Mucosa of descending colon (tissue), 3 donors: Measurements from ENCODE around the gene SCN8A. TPM values are rescaled to one million over a fixed set of nuclear protein-coding genes. Genes with fewer than 3 reads are reported as not detected.

Experiments
- ATAC-seq: fragments of 200-7000 bp; cut with Tn5 transposase; one replicate; pipeline ENCODE4 v1.9.1; 2020; ENCODE audit warnings: mild to moderate bottlenecking, moderate library complexity
- DNase-seq, 3 donors: peaks; one replicate each; pipeline ENCODE4 v3.0.0-alpha.2; 2020
- H3K36me3 ChIP-seq: fragments of 200-600 bp; one replicate; pipeline ENCODE4 v1.8.0; 2021; ENCODE audit warnings: low read depth, mild to moderate bottlenecking
- H3K4me1 ChIP-seq: fragments of 200-600 bp; one replicate; pipeline ENCODE4 v1.8.0; 2021; ENCODE audit warnings: low read depth, mild to moderate bottlenecking
- H3K4me3 ChIP-seq: fragments of 200-600 bp; one replicate; pipeline ENCODE4 v1.8.0; 2021; ENCODE audit warnings: mild to moderate bottlenecking
- H3K9me3 ChIP-seq: fragments of 200-600 bp; one replicate; pipeline ENCODE4 v1.8.0; 2021; ENCODE audit warnings: mild to moderate bottlenecking
- intact Hi-C, 2 donors: fragments of 100-400 bp; cut with DNase I in 1 of 2; cut with micrococcal nuclease in 1 of 2; formaldehyde crosslinking; loops; one replicate each; pipeline versions ENCODE4 v1.11.0 to v1.11.1; 2022; cut with DNase I, micrococcal nuclease
- total RNA-seq, 3 donors: library from RNA; stranded (reverse); fragmentation: NEBNext Ultra II Directional in 2 of 3; extraction: Animal tissue kit (Norgen Biotek cat#: 25700) in 2 of 3; gene quantifications; one replicate each; pipeline versions ENCODE4 v1.2.1 to v1.2.4, GENCODE V29; 2021 to 2023
- TF ChIP-seq, protein P1 (sequence below): fragments of 200-600 bp; IDR thresholded peaks from one replicate; pipeline ENCODE4 v1.8.0; 2022; ENCODE audit warnings: antibody characterized with exemption, mild to moderate bottlenecking
- donor health status: DM: no; HTN: no; CAD: no; lungs with moderate emphysema.
- donor health status: DM: no; HTN: no; CAD: no.
- donor health status: DM: no; HTN: yes; CAD: no.

The SCN8A gene
- total RNA-seq, 3 donors from 2014 or later, result 2.7 to 5.2 (median 3.6) TPM

DNA sequence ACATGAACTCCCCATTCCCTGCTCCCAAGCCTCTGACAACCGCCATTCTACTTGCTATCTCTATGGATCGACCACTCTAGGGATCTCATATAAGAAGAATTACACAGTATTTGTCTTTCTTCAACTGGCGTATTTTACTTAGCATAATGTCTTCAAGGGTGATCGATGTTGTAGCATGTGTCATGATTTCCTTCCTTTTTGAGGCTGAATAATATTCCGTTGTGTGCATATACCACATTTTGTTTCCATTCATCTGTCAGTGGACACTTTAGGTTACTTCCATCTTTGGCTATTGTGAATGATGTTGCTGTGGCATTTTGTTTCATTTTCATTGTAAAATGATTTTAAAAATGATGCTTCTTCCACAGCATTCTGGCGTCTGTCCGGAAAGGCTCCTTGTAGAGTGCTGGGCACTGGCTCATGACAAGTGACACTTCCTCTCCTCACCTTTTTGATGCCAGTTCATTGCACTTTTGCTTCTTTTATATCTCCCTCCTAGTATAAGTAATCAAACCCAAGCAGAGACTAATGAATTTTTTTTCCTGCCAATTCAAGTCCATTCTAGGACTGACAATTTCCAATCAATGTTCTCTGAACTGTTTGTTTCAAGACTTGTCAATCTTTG is 39.3 kb downstream of the SCN8A start:
- Histone ChIP-seq H3K9me3 (no peaks in the 10 kb centered on the region), H3K4me1 (no peaks in the 10 kb centered on the region), H3K4me3 (no peak overlapping the region), H3K36me3 (no peaks in the 10 kb centered on the region)
- intact Hi-C loops, result no loop called here
- DNase-seq (no peak), ATAC-seq (no peak)
- TF ChIP-seq, protein P1, sequence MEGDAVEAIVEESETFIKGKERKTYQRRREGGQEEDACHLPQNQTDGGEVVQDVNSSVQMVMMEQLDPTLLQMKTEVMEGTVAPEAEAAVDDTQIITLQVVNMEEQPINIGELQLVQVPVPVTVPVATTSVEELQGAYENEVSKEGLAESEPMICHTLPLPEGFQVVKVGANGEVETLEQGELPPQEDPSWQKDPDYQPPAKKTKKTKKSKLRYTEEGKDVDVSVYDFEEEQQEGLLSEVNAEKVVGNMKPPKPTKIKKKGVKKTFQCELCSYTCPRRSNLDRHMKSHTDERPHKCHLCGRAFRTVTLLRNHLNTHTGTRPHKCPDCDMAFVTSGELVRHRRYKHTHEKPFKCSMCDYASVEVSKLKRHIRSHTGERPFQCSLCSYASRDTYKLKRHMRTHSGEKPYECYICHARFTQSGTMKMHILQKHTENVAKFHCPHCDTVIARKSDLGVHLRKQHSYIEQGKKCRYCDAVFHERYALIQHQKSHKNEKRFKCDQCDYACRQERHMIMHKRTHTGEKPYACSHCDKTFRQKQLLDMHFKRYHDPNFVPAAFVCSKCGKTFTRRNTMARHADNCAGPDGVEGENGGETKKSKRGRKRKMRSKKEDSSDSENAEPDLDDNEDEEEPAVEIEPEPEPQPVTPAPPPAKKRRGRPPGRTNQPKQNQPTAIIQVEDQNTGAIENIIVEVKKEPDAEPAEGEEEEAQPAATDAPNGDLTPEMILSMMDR, result no peak

DNA sequence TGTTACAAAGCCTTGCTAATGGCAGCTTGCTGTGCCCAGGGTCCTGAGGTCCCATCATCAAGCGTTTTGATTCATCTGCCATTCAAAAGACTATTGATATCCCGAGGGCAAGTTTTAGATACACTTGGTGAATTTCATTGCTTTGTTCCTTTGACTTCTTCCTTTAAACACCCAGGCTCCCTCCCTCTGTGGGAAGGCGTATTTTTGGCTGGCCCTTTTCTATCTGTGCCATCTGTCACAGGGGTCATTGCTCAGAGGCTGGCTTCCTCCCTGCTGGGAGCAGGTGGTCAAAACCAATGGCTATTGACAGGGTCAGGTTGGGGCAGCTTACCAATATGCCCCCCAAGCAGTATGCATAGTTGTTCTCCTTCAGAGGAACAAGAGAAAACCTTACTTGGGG is 40.0 kb downstream of the SCN8A start:
- no peak for ATAC-seq
- TF ChIP-seq, protein P1, result no peak
- intact Hi-C loops, result no loop called here

DNA sequence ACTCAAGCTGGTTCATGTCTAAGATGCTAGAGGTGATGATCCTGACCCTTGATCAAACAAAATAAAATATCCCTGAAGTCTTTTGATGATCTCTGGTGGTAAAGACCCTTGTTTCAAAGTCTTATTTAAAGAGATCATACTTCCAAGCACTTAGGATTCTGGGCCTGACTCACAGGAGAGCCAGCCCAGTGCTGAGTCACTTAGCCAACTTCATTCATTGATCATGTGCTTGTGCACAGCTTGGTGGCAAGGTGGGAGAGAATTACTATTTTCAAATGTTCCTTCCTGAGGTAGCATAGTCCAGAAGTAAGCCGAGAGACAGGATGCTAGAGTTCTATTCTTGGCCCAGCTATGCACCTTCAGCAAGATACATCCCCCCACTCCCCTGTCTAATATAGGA is 40.6 kb downstream of the SCN8A start:
- DNase-seq, result no peak
- H3K36me3 ChIP-seq, result no peaks in the 10 kb centered on the region
- no peaks in the 10 kb centered on the region for H3K9me3 ChIP-seq
- H3K4me3 ChIP-seq, result no peak overlapping the region
- H3K4me1 ChIP-seq, result no peaks in the 10 kb centered on the region
- ATAC-seq, result no peak
- intact Hi-C loops, result no loop called here
- TF ChIP-seq, protein P1, result no peak

More for the DNA sequence above, 40.0 kb downstream of the SCN8A start:
- H3K9me3 ChIP-seq, result no peaks in the 10 kb centered on the region
- no peak overlapping the region for H3K4me3 ChIP-seq
- H3K4me1 ChIP-seq, result no peaks in the 10 kb centered on the region
- no peak for DNase-seq
- no peaks in the 10 kb centered on the region for H3K36me3 ChIP-seq

DNA sequence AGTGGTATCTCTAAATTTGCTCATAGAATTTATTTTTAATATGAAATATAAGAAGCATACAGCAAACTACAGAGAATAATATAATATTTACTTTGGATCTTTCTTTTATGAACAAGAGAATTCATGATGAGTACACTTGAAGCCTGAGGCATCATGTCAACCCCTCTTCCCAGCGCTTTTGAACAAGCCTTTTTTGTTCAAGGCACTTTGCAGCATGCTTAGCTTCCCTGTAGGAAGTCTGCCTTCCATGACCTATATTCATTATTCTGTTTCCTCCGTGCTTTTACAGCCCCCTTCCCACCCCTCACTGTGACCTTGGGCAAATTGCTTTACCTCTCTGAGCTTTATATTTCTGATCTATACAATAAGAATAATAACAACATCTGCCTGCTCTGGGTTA is 41.6 kb downstream of the SCN8A start:
- Histone ChIP-seq H3K36me3 (no peaks in the 10 kb centered on the region), H3K4me3 (no peak overlapping the region), H3K9me3 (peaks cover 2% of the 10 kb centered on the region), H3K4me1 (no peaks in the 10 kb centered on the region)
- TF ChIP-seq, protein P1, result no peak
- no peak for DNase-seq
- intact Hi-C loops, result no loop called here
- ATAC-seq, result no peak

DNA sequence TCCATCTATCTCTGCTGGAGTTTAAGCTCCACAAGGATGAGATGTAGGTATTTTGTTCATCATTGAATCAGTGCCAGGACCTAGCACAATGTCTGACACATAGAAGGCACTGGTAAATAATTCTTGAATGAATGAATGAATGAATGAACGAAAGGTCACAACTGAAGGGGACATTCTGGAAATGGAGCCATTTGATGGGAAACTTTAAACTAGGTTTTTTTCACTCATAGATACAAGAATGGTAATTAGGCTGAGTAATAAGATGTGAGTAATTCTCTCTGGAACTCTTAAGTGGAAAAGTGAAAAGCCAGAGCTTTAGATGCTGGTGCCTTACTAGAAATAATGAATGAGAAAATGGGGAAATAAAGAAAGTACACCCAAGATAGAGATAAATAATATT is 44.3 kb downstream of the SCN8A start:
- DNase-seq (no peak), ATAC-seq (no peak)
- H3K9me3 ChIP-seq, result peaks cover 10% of the 10 kb centered on the region
- H3K36me3 ChIP-seq, result no peaks in the 10 kb centered on the region
- no peaks in the 10 kb centered on the region for H3K4me1 ChIP-seq
- H3K4me3 ChIP-seq, result no peak overlapping the region
- intact Hi-C loops, result no loop called here
- TF ChIP-seq, protein P1, result no peak

DNA sequence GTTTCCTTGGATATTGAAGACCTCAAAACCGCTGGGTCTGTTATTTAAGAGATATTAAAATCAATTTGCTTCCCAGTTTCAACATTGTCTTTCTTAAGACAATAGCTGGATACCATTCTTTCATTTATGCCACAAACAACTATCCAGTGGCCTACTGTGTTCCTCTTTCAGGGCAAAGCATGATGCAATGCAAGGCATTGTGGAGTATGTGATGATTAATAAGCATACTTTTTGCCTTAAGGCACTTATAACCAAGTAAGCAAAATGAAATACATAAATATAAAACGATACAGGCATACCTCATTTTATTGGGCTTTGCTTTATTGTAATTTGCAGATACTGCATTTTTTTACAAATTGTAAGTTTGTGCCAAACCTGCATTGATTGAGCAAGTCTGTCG is 45.5 kb downstream of the SCN8A start:
- H3K36me3 ChIP-seq, result no peaks in the 10 kb centered on the region
- peaks cover 10% of the 10 kb centered on the region for H3K9me3 ChIP-seq
- intact Hi-C loops, result no loop called here
- DNase-seq, result no peak
- no peak overlapping the region for H3K4me3 ChIP-seq
- TF ChIP-seq, protein P1, result no peak
- no peaks in the 10 kb centered on the region for H3K4me1 ChIP-seq
- no peak for ATAC-seq
